ENCODE data around the gene ADAT3.

ADAT3 gene

DNA sequence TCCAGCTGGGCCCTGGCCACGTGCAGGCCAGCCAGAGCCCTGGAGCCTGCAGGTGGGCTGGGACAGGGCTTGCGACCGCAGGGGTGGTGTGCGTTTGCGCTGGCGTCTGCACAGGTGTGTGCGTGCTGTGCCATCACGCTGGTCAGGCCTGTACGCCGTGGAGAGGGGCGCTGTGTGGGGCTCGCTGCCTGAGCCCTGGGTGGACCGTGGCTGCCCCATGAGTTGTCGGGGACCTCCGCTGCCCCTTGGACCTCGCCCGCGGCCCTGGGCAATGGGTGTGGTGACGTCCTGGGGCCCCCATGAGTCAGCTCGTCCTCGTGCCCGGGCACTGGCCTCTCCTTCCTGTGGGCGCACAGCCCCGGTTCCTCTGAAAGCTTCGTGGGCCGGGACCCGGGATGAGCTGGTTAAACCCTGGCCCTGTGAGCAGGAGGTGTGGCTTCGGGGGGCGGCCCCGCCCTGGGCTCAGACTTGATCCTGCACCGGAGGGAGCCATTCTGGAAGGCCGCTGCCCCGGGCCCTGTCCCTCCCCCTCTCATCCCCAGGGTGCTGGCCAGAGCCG lies 42.5 kb downstream of the ADAT3 start:
- no peaks in the 10 kb centered on the region for H3K9me2 ChIP-seq (replicated peaks; ENCODE audit: insufficient read depth, low read length)
- no peak overlapping the region for H3K27ac ChIP-seq (ENCODE audit: low read length)
- H3K36me3 ChIP-seq (replicated peaks; ENCODE audit: insufficient read depth, low read length), result peaks cover 2% of the 10 kb centered on the region; the same call in 1 of the 2 replicates
- H3K4me3 ChIP-seq (ENCODE audit: low read length), result no peak overlapping the region
- H3K9me3 ChIP-seq (replicated peaks; ENCODE audit: insufficient read depth, low read length), result no peaks in the 10 kb centered on the region
- no peak for TF ChIP-seq EZH2 (optimal IDR thresholded peaks at IDR 0.05; ENCODE audit: low read depth, low read length)
- TF ChIP-seq, protein P1, sequence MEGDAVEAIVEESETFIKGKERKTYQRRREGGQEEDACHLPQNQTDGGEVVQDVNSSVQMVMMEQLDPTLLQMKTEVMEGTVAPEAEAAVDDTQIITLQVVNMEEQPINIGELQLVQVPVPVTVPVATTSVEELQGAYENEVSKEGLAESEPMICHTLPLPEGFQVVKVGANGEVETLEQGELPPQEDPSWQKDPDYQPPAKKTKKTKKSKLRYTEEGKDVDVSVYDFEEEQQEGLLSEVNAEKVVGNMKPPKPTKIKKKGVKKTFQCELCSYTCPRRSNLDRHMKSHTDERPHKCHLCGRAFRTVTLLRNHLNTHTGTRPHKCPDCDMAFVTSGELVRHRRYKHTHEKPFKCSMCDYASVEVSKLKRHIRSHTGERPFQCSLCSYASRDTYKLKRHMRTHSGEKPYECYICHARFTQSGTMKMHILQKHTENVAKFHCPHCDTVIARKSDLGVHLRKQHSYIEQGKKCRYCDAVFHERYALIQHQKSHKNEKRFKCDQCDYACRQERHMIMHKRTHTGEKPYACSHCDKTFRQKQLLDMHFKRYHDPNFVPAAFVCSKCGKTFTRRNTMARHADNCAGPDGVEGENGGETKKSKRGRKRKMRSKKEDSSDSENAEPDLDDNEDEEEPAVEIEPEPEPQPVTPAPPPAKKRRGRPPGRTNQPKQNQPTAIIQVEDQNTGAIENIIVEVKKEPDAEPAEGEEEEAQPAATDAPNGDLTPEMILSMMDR (IDR thresholded peaks at IDR 0.05; ENCODE audit: low read length), result no peak
- TF ChIP-seq EZH2phosphoT487 (IDR thresholded peaks at IDR 0.05; ENCODE audit: low read length), result no peak
- H2AFZ ChIP-seq (ENCODE audit: low read length), result no peak overlapping the region
- H3K9ac ChIP-seq (ENCODE audit: low read length), result no peak overlapping the region
- DNase-seq, result no peak
- H3K4me2 ChIP-seq (ENCODE audit: low read depth, low read length), result no peak overlapping the region
- H3K4me1 ChIP-seq (ENCODE audit: low read length), result peaks cover 12% of the 10 kb centered on the region
- H3F3A ChIP-seq (ENCODE audit: insufficient read depth, low read length), result peaks cover 6% of the 10 kb centered on the region; the same call in 1 of the 2 replicates
- H3K27me3 ChIP-seq (replicated peaks; ENCODE audit: insufficient read depth, low read length), result no peaks in the 10 kb centered on the region
- H4K20me1 ChIP-seq (ENCODE audit: insufficient read depth, low read length), result peaks cover 41% of the 10 kb centered on the region
- H3K79me2 ChIP-seq (ENCODE audit: low read length), result peaks cover 94% of the 10 kb centered on the region

DNA sequence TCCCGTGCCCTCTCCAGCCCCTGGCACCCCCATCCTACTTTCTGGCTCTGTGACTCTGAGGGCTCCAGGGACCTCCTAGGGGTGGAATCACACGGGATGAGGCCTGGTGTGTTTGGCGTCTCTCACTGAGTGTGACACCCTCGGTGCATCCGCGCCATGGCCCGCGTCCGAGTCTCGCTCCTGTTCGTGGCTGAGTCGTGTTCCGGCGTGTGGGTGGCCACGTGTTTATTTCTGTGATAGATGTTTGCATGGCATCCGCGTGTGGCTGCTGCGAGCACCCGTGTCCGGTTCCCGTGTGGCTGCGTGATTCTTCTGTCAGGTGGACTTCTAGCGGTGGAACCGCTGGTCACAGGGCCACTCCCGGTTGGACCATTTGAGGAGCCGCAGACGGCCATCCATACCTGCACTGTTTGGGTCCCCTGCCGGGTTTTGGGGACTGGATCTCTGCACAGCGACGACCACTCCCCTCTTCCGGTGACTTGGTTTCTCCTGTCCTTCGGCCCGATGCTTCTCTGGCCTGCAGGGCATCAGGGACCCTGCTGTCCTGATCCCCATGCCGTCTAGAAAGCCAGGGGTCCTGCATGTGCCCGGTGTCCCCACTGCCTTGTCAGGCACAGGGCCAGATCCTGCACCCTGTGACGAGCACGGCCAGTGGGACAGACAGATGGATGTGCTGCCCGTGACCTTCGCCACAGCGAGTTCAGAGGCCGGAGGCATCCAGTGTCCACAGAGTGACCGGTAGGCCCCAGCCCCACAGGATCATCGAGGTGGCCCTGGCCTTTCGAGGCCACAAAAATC lies 44.3 kb downstream of the ADAT3 start:
- Histone ChIP-seq H3K9me2 (replicated peaks; ENCODE audit: insufficient read depth, low read length) (no peaks in the 10 kb centered on the region), H3K4me1 (ENCODE audit: low read length) (no peaks in the 10 kb centered on the region), H3F3A (ENCODE audit: insufficient read depth, low read length) (no peaks in the 10 kb centered on the region), H3K27ac (ENCODE audit: low read length) (no peak overlapping the region), H3K9ac (ENCODE audit: low read length) (no peak overlapping the region), H3K4me3 (ENCODE audit: low read length) (no peak overlapping the region), H3K79me2 (ENCODE audit: low read length) (peaks cover 94% of the 10 kb centered on the region), H3K36me3 (replicated peaks; ENCODE audit: insufficient read depth, low read length) (peaks cover 2% of the 10 kb centered on the region; the same call in 1 of the 2 replicates), H3K9me3 (replicated peaks; ENCODE audit: insufficient read depth, low read length) (no peaks in the 10 kb centered on the region), H4K20me1 (ENCODE audit: insufficient read depth, low read length) (peaks cover 31% of the 10 kb centered on the region), H2AFZ (ENCODE audit: low read length) (no peak overlapping the region), H3K27me3 (replicated peaks; ENCODE audit: insufficient read depth, low read length) (no peaks in the 10 kb centered on the region), H3K4me2 (ENCODE audit: low read depth, low read length) (no peak overlapping the region)
- TF ChIP-seq EZH2phosphoT487 (IDR thresholded peaks at IDR 0.05; ENCODE audit: low read length), result no peak
- TF ChIP-seq, protein P1 (IDR thresholded peaks at IDR 0.05; ENCODE audit: low read length), result no peak
- no peak for TF ChIP-seq EZH2 (optimal IDR thresholded peaks at IDR 0.05; ENCODE audit: low read depth, low read length)
- no peak for DNase-seq

DNA sequence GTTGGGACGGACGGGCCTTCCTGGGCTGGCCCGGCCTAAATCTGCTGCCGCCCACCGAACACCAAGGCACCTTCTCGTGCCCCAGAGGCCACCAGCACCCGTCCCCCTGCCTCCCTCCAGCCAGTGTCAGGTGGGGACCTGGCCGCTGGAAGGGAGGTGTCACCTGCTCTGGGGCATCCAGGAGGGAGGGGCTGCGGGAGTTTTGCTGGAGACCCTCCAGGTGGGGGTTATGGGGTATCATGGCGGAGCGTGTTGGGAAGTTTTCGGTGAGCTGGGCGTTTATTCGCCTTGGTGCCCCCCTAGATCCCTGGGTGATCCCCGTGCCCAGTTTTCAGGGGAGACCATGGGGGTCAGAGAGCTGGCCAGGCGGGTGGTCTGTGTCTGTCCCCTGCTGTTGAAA lies 45.4 kb downstream of the ADAT3 start:
- no peak for DNase-seq
- Histone ChIP-seq H3K9me3 (replicated peaks; ENCODE audit: insufficient read depth, low read length) (no peaks in the 10 kb centered on the region), H3K4me1 (ENCODE audit: low read length) (no peaks in the 10 kb centered on the region), H3K36me3 (replicated peaks; ENCODE audit: insufficient read depth, low read length) (peaks cover 2% of the 10 kb centered on the region; the same call in 1 of the 2 replicates), H3K27me3 (replicated peaks; ENCODE audit: insufficient read depth, low read length) (no peaks in the 10 kb centered on the region), H3K9me2 (replicated peaks; ENCODE audit: insufficient read depth, low read length) (no peaks in the 10 kb centered on the region), H2AFZ (ENCODE audit: low read length) (no peak overlapping the region), H3K27ac (ENCODE audit: low read length) (no peak overlapping the region), H4K20me1 (ENCODE audit: insufficient read depth, low read length) (peaks cover 27% of the 10 kb centered on the region), H3K4me2 (ENCODE audit: low read depth, low read length) (no peak overlapping the region), H3K79me2 (ENCODE audit: low read length) (peaks cover 94% of the 10 kb centered on the region), H3K4me3 (ENCODE audit: low read length) (no peak overlapping the region), H3K9ac (ENCODE audit: low read length) (no peak overlapping the region), H3F3A (ENCODE audit: insufficient read depth, low read length) (no peaks in the 10 kb centered on the region)
- TF ChIP-seq EZH2phosphoT487 (IDR thresholded peaks at IDR 0.05; ENCODE audit: low read length), result no peak
- TF ChIP-seq, protein P1 (IDR thresholded peaks at IDR 0.05; ENCODE audit: low read length), result no peak
- no peak for TF ChIP-seq EZH2 (optimal IDR thresholded peaks at IDR 0.05; ENCODE audit: low read depth, low read length)
